HepG2 (cell line): ENCODE data around the gene LHFPL2. TPM values are rescaled to one million over a fixed set of nuclear protein-coding genes. Genes with fewer than 3 reads are reported as not detected.

Experiments used
- ATAC-seq: fragments of 200-7000 bp; cut with Tn5 transposase; 3 replicates; pipeline ENCODE4 v1.9.1; 2020; ENCODE audit warnings: mild to moderate bottlenecking, moderate library complexity
- BruUV-seq: library from RNA; stranded (reverse); fragments of 400-500 nt; replicated peaks from 2 replicates; lab custom pipeline; 2021; lab: Mats Ljungman, UMichigan
- CTCF ChIA-PET: fragments of 300-600 bp; formaldehyde crosslinking; extraction: SDS; loops from one replicate; lab custom pipeline; 2021; ENCODE audit warnings: low total read pairs, inconsistent platforms, low intra/inter-chr PET ratio; lab: Yijun Ruan, JAX
- POLR2A ChIA-PET: fragments of 350-600 bp; sonication (Branson Sonifier 250); formaldehyde crosslinking; loops from one replicate; lab custom pipeline; 2020; ENCODE audit warnings: antibody characterized with exemption, inconsistent platforms; lab: Yijun Ruan, JAX
- DNase-seq: peaks from one replicate; pipeline ENCODE4 v3.0.0-alpha.2; 2015; ENCODE audit warnings: low spot score
- FAIRE-seq: peaks from 3 replicates; lab custom pipeline; 2011; peaks lifted over from hg19 to GRCh38; lab: Jason Lieb, UNC
- H2AFZ ChIP-seq: one replicate; pipeline ENCODE4 v1.6.1; 2011; ENCODE audit warnings: low read length, inconsistent platforms
- H3K27ac ChIP-seq: fragments of 300-600 bp; 3 replicates; pipeline ENCODE4 v1.8.0; 2011; ENCODE audit warnings: mixed run types, mild to moderate bottlenecking, mixed read lengths, low read length, inconsistent platforms; ENCODE audit not compliant: insufficient read depth; ENCODE audit errors: extremely low read length
- H3K27me3 ChIP-seq, 2 experiments: fragments of 200-600 bp in 1 of 2; 2 replicates in 1 of 2; 3 replicates in 1 of 2; pipeline versions ENCODE4 v1.6.0 to v1.8.0; 2011; ENCODE audit warnings: low read length in 2 of 2, mild to moderate bottlenecking in 2 of 2, moderate library complexity in 2 of 2, inconsistent platforms in 1 of 2; ENCODE audit not compliant: insufficient read depth in 2 of 2, control insufficient read depth in 1 of 2
- H3K36me3 ChIP-seq, 2 experiments: fragments of 200-600 bp in 1 of 2; replicated peaks in 1 of 2; 2 replicates in 1 of 2; 3 replicates in 1 of 2; pipeline versions ENCODE4 v1.5.1 to v1.8.0; 2011; ENCODE audit warnings: low read length in 2 of 2, inconsistent platforms in 1 of 2; ENCODE audit not compliant: insufficient read depth in 2 of 2, control insufficient read depth in 1 of 2
- H3K4me1 ChIP-seq: 2 replicates; pipeline ENCODE4 v1.5.1; 2012; ENCODE audit warnings: low read length, inconsistent platforms; ENCODE audit not compliant: insufficient read depth
- H3K4me2 ChIP-seq: 2 replicates; pipeline ENCODE4 v1.6.0; 2011; ENCODE audit warnings: low read depth, low read length, inconsistent platforms
- H3K4me3 ChIP-seq, 3 experiments: fragments of 200-600 bp in 1 of 3; sonication (generic), shearing (Covaris generic) in 1 of 3; replicated peaks in 1 of 3; 2 replicates each; pipeline ENCODE4 v1.5.1; 2011 to 2016; ENCODE audit warnings: low read length in 3 of 3, inconsistent platforms in 2 of 3, low read depth in 2 of 3, mild to moderate bottlenecking in 2 of 3, control low read depth in 1 of 3, mixed read lengths in 1 of 3; ENCODE audit not compliant: insufficient read depth in 1 of 3
- H3K79me2 ChIP-seq: one replicate; pipeline ENCODE4 v1.6.1; 2011; ENCODE audit warnings: low read length, inconsistent platforms; ENCODE audit not compliant: insufficient read depth
- H3K9ac ChIP-seq: 2 replicates; pipeline ENCODE4 v1.6.0; 2011; ENCODE audit warnings: mild to moderate bottlenecking, low read depth, low read length, inconsistent platforms; ENCODE audit not compliant: insufficient read depth
- H3K9me3 ChIP-seq: 2 replicates; pipeline ENCODE4 v1.5.1; 2012; ENCODE audit warnings: mild to moderate bottlenecking, low read length
- H4K20me1 ChIP-seq: 2 replicates; pipeline ENCODE4 v1.6.0; 2011; ENCODE audit warnings: inconsistent platforms, mild to moderate bottlenecking, low read length, moderate library complexity; ENCODE audit not compliant: insufficient read depth
- ARNT ChIP-seq: fragments of 450-650 bp; IDR thresholded peaks from 2 replicates; pipeline ENCODE4 v1.6.1; 2017
- FOXA3 ChIP-seq: IDR thresholded peaks from 2 replicates; pipeline ENCODE4 v1.6.1; 2016; ENCODE audit warnings: missing genetic modification reagents, missing compliant biosample characterization
- MAFF ChIP-seq: IDR thresholded peaks from 2 replicates; pipeline ENCODE4 v1.6.1; 2011; ENCODE audit warnings: low read depth, low read length, improper control_type of control experiment
- NFKB2 ChIP-seq: sonication (generic); formaldehyde crosslinking; IDR thresholded peaks from 2 replicates; pipeline ENCODE4 v1.4.0; 2020; ENCODE audit warnings: missing genetic modification reagents, borderline replicate concordance
- NFKBIZ ChIP-seq: IDR thresholded peaks from 2 replicates; pipeline ENCODE4 v1.6.1; 2018; ENCODE audit warnings: missing genetic modification reagents, missing compliant biosample characterization
- NFYC ChIP-seq: IDR thresholded peaks from 2 replicates; pipeline ENCODE4 v1.6.1; 2016; ENCODE audit warnings: missing genetic modification reagents, missing compliant biosample characterization
- RBM39 ChIP-seq: fragments of 200-400 bp; formaldehyde crosslinking; IDR thresholded peaks from one replicate; pipeline ENCODE4 v1.6.1; 2018; ENCODE audit warnings: antibody characterized with exemption, mild to moderate bottlenecking, low read depth, low read length; ENCODE audit not compliant: poor library complexity, severe bottlenecking
- TAF1 ChIP-seq: sonication (generic); formaldehyde crosslinking; IDR thresholded peaks from 2 replicates; pipeline ENCODE4 v1.4.0; 2020; ENCODE audit warnings: missing genetic modification reagents
- TARDBP ChIP-seq: sonication (generic); formaldehyde crosslinking; IDR thresholded peaks from 2 replicates; pipeline ENCODE4 v1.8.0; 2022; ENCODE audit warnings: mild to moderate bottlenecking, missing genetic modification reagents
- ZNF343 ChIP-seq: sonication (generic); formaldehyde crosslinking; IDR thresholded peaks from 2 replicates; pipeline ENCODE4 v1.4.0; 2020; ENCODE audit warnings: mild to moderate bottlenecking, missing genetic modification reagents
- ZNF510 ChIP-seq: sonication (generic); formaldehyde crosslinking; IDR thresholded peaks from 2 replicates; pipeline ENCODE4 v1.4.0; 2020; ENCODE audit warnings: low read depth, mild to moderate bottlenecking, missing genetic modification reagents
- ZNF569 ChIP-seq: sonication (generic); formaldehyde crosslinking; IDR thresholded peaks from 2 replicates; pipeline ENCODE4 v1.5.0; 2020; ENCODE audit warnings: mild to moderate bottlenecking, missing genetic modification reagents, moderate library complexity, borderline replicate concordance
- ZNF607 ChIP-seq: sonication (generic); formaldehyde crosslinking; IDR thresholded peaks from 2 replicates; pipeline ENCODE4 v1.5.1; 2020; ENCODE audit warnings: missing genetic modification reagents, mild to moderate bottlenecking, borderline replicate concordance
- ZNF713 ChIP-seq: sonication (generic); formaldehyde crosslinking; IDR thresholded peaks from 2 replicates; pipeline ENCODE4 v1.4.0; 2020; ENCODE audit warnings: mild to moderate bottlenecking, missing genetic modification reagents
- ZNF766 ChIP-seq: sonication (generic); formaldehyde crosslinking; IDR thresholded peaks from 2 replicates; pipeline ENCODE4 v1.5.0; 2020; ENCODE audit warnings: missing genetic modification reagents, borderline replicate concordance
- ZNF879 ChIP-seq: sonication (generic); formaldehyde crosslinking; IDR thresholded peaks from 2 replicates; pipeline ENCODE4 v1.8.1; 2023; ENCODE audit warnings: missing genetic modification reagents
- in situ Hi-C: cut with HindIII; loops from 2 replicates; pipeline ENCODE4 v1.10.0; 2017; ENCODE audit warnings: low pct_unique_long_range_greater_than_20kb; ENCODE audit not compliant: extremely low pct_ligation_motif_present
- intact Hi-C: fragments of 100-400 bp; cut with micrococcal nuclease; formaldehyde crosslinking; loops from one replicate; pipeline ENCODE4 v1.10.0; 2022; ENCODE audit not compliant: unreplicated experiment
- polyA plus RNA-seq, 8 experiments: library from polyadenylated mRNA; depleted of rRNA in 3 of 8; stranded (reverse) in 7 of 8; unstranded in 1 of 8; fragments of >200 nt; fragmentation: Illumina TruSeq in 4 of 8; extraction: Trizol in 4 of 8; gene quantifications; 2 replicates each; pipeline versions ENCODE4 v1.2.1 to v1.2.3, GENCODE V29; 2011 to 2016; ENCODE audit warnings: low read depth in 4 of 8, missing spikeins in 1 of 8, mixed read lengths in 1 of 8; ENCODE audit not compliant: insufficient read depth in 1 of 8
- total RNA-seq, 5 experiments: library from RNA; depleted of rRNA; stranded (reverse); fragments of >200 nt; fragmentation: Illumina TruSeq; extraction: Trizol; gene quantifications; 2 replicates each; pipeline ENCODE4 v1.2.3, GENCODE V29; 2016; ENCODE audit warnings: low read depth in 1 of 5
- TF ChIP-seq, protein P1 (sequence below): sonication (generic); formaldehyde crosslinking; IDR thresholded peaks from 2 replicates; pipeline ENCODE4 v1.8.1; 2022; ENCODE audit warnings: mild to moderate bottlenecking, missing genetic modification reagents

LHFPL2 gene
- total and polyA plus RNA-seq, 2 of the 13 experiments (the other 11 are each of a cell fraction or from before 2014, with no cell fraction given), result 6.0 to 20.0 TPM

- H3K27me3 ChIP-seq, result no peaks in the 10 kb centered on the region
- no peak for ATAC-seq
- in situ Hi-C loops, result no loop called here
- intact Hi-C loops, result no loop called here
- FAIRE-seq, result no peak
- BruUV-seq, result no TSS peak
- no peak overlapping the region for H3K4me2 ChIP-seq
- POLR2A ChIA-PET, result no interaction called here
- TF ChIP-seq MAFF (no peak), TARDBP (CRISPR knock-in tag) (no peak), ZNF713 (no peak), TAF1 (CRISPR knock-in tag) (no peak), ZNF879 (CRISPR knock-in tag) (no peak), ZNF766 (no peak), NFYC (no peak), RBM39 (no peak), NFKB2 (CRISPR knock-in tag) (no peak), ZNF607 (CRISPR knock-in tag) (no peak), ARNT (no peak), ZNF510 (CRISPR knock-in tag) (no peak), ZNF569 (CRISPR knock-in tag) (no peak), NFKBIZ (CRISPR knock-in tag) (no peak), ZNF343 (CRISPR knock-in tag) (no peak), FOXA3 (CRISPR knock-in tag) (no peak)
- TF ChIP-seq, protein P1, sequence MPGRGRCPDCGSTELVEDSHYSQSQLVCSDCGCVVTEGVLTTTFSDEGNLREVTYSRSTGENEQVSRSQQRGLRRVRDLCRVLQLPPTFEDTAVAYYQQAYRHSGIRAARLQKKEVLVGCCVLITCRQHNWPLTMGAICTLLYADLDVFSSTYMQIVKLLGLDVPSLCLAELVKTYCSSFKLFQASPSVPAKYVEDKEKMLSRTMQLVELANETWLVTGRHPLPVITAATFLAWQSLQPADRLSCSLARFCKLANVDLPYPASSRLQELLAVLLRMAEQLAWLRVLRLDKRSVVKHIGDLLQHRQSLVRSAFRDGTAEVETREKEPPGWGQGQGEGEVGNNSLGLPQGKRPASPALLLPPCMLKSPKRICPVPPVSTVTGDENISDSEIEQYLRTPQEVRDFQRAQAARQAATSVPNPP (CRISPR knock-in tag), result no peak
- TF ChIP-seq, all 625 proteins: peak for 0
- Histone ChIP-seq H3K4me3 (no peak overlapping the region), H4K20me1 (no peaks in the 10 kb centered on the region), H3K4me1 (peaks cover 6% of the 10 kb centered on the region), H3K9me3 (no peaks in the 10 kb centered on the region), H3K36me3 (no peaks in the 10 kb centered on the region), H3K79me2 (no peaks in the 10 kb centered on the region), H2AFZ (no peak overlapping the region), H3K27ac (no peak overlapping the region), H3K9ac (no peak overlapping the region)
- CTCF ChIA-PET, result no interaction called here
- DNase-seq, result no peak
These were observed 44.8 kb upstream of the LHFPL2 start for GRCh38 chr5:78693339-78693738.
